SK-N-SH (cell line): ENCODE data around the gene OPCML. TPM values are rescaled to one million over a fixed set of nuclear protein-coding genes. Genes with fewer than 3 reads are reported as not detected.

Experiments
- CTCF ChIA-PET: fragments of 300-600, 350-600 bp; formaldehyde crosslinking; extraction: SDS; loops from one replicate; lab custom pipeline; 2021; lab: Yijun Ruan, JAX
- POLR2A ChIA-PET: fragments of 350-600 bp; sonication (Branson Sonifier 250); formaldehyde crosslinking; extraction: SDS; loops from one replicate; lab custom pipeline; 2020; ENCODE audit warnings: antibody characterized with exemption, inconsistent platforms; lab: Yijun Ruan, JAX
- DNase-seq: peaks from one replicate; pipeline ENCODE4 v3.0.0; 2012
- H2AFZ ChIP-seq: fragments of 200-600 bp; sonication (generic); 2 replicates; pipeline ENCODE4 v1.8.1; 2016; ENCODE audit warnings: antibody characterized with exemption, mild to moderate bottlenecking, low read depth
- H3F3A ChIP-seq: fragments of 200-600 bp; sonication (generic); replicated peaks from 2 replicates; pipeline ENCODE3; 2016; ENCODE audit warnings: antibody characterized with exemption, mild to moderate bottlenecking; ENCODE audit not compliant: insufficient read depth
- H3K27ac ChIP-seq, 2 experiments: fragments of 200-500 bp in 1 of 2; fragments of 200-600 bp in 1 of 2; sonication (Bioruptor generic) in 1 of 2; sonication (generic), shearing (Covaris generic) in 1 of 2; 2 replicates each; pipeline versions ENCODE4 v1.5.1 to v1.6.1; 2014 to 2016; ENCODE audit warnings: low read depth in 2 of 2, inconsistent platforms in 1 of 2, low read length in 1 of 2, mild to moderate bottlenecking in 1 of 2, mixed read lengths in 1 of 2
- H3K27me3 ChIP-seq: fragments of 200-600 bp; sonication (generic), shearing (Covaris generic); 2 replicates; pipeline ENCODE4 v1.6.1; 2016; ENCODE audit warnings: mixed run types; ENCODE audit not compliant: insufficient read depth
- H3K36me3 ChIP-seq, 2 experiments: fragments of 200-500 bp in 1 of 2; fragments of 200-600 bp in 1 of 2; sonication (Bioruptor generic) in 1 of 2; sonication (generic) in 1 of 2; replicated peaks in 1 of 2; 2 replicates each; pipeline versions ENCODE3 to v1.5.1; 2014 to 2016; ENCODE audit warnings: low read length in 1 of 2, mild to moderate bottlenecking in 1 of 2; ENCODE audit not compliant: insufficient read depth in 2 of 2, control insufficient read depth in 1 of 2
- H3K4me1 ChIP-seq, 2 experiments: fragments of 200-500 bp in 1 of 2; fragments of 200-600 bp in 1 of 2; sonication (Bioruptor generic) in 1 of 2; sonication (generic), shearing (Covaris generic) in 1 of 2; 2 replicates each; pipeline versions ENCODE4 v1.5.1 to v1.6.1; 2014 to 2016; ENCODE audit warnings: low read depth in 1 of 2, low read length in 1 of 2, mixed run types in 1 of 2; ENCODE audit not compliant: insufficient read depth in 2 of 2, control insufficient read depth in 1 of 2
- H3K4me2 ChIP-seq: fragments of 200-600 bp; sonication (generic), shearing (Covaris generic); 2 replicates; pipeline ENCODE4 v1.6.1; 2017; ENCODE audit warnings: mixed run types
- H3K4me3 ChIP-seq, 2 experiments: fragments of 200-500 bp in 1 of 2; fragments of 200-600 bp in 1 of 2; sonication (Bioruptor generic) in 1 of 2; sonication (generic), shearing (Covaris generic) in 1 of 2; 2 replicates each; pipeline versions ENCODE4 v1.5.1 to v1.8.1; 2014 to 2016; ENCODE audit warnings: low read depth in 2 of 2, inconsistent platforms in 1 of 2, low read length in 1 of 2, mild to moderate bottlenecking in 1 of 2, mixed read lengths in 1 of 2, moderate library complexity in 1 of 2
- H3K79me2 ChIP-seq: fragments of 200-600 bp; sonication (generic); 2 replicates; pipeline ENCODE4 v1.8.1; 2017; ENCODE audit warnings: mild to moderate bottlenecking; ENCODE audit not compliant: insufficient read depth
- H3K9ac ChIP-seq: fragments of 200-600 bp; sonication (generic); 2 replicates; pipeline ENCODE4 v1.6.1; 2017; ENCODE audit warnings: mixed run types
- H3K9me2 ChIP-seq: fragments of 200-600 bp; sonication (generic); 2 replicates; pipeline ENCODE4 v1.6.1; 2017; ENCODE audit warnings: mixed run types
- H3K9me3 ChIP-seq: fragments of 200-600 bp; sonication (generic); 2 replicates; pipeline ENCODE4 v1.6.1; 2017; ENCODE audit warnings: mixed run types, mild to moderate bottlenecking, moderate library complexity
- H4K20me1 ChIP-seq: fragments of 200-600 bp; sonication (generic); 2 replicates; pipeline ENCODE4 v1.6.1; 2017; ENCODE audit warnings: mild to moderate bottlenecking, mixed run types; ENCODE audit not compliant: insufficient read depth
- CHD2 ChIP-seq: fragments of 150-350 bp; IDR thresholded peaks from 2 replicates; pipeline ENCODE4 v1.6.1; 2018; ENCODE audit warnings: low read length; ENCODE audit not compliant: partially characterized antibody
- ELF1 ChIP-seq: IDR thresholded peaks from 2 replicates; pipeline ENCODE4 v1.4.0; 2012
- EZH2phosphoT487 ChIP-seq: fragments of 200-600 bp; sonication (generic); IDR thresholded peaks from 2 replicates; pipeline ENCODE4 v1.6.1; 2017; ENCODE audit warnings: low read depth, mixed run types, mild to moderate bottlenecking, antibody characterized with exemption, moderate library complexity, borderline replicate concordance
- GATA2 ChIP-seq: sonication (generic); formaldehyde crosslinking; IDR thresholded peaks from 2 replicates; pipeline ENCODE4 v1.5.0; 2020; ENCODE audit warnings: mild to moderate bottlenecking, missing genetic modification reagents
- MEF2A ChIP-seq: IDR thresholded peaks from 2 replicates; pipeline ENCODE4 v1.4.0; 2012; ENCODE audit warnings: low read depth, borderline replicate concordance
- MXI1 ChIP-seq: IDR thresholded peaks from 2 replicates; pipeline ENCODE4 v1.6.1; 2012; ENCODE audit warnings: mild to moderate bottlenecking, low read depth, low read length, improper control_type of control experiment
- NRF1 ChIP-seq: IDR thresholded peaks from 2 replicates; pipeline ENCODE4 v1.6.1; 2012; ENCODE audit warnings: low read depth, mild to moderate bottlenecking, low read length
- RFX5 ChIP-seq: IDR thresholded peaks from 2 replicates; pipeline ENCODE4 v1.6.1; 2012; ENCODE audit warnings: mild to moderate bottlenecking, improper control_type of control experiment, low read length
- RXRA ChIP-seq: IDR thresholded peaks from 2 replicates; pipeline ENCODE4 v1.4.0; 2012; ENCODE audit warnings: low read depth, mild to moderate bottlenecking, borderline replicate concordance
- TAF1 ChIP-seq: IDR thresholded peaks from 2 replicates; pipeline ENCODE4 v1.6.1; 2012; ENCODE audit warnings: low read depth, mild to moderate bottlenecking, low read length, moderate library complexity, borderline replicate concordance
- YY1 ChIP-seq: IDR thresholded peaks from 2 replicates; pipeline ENCODE4 v1.4.0; 2012; ENCODE audit warnings: low read depth, mild to moderate bottlenecking
- WGBS: methylation state at CpG from one replicate; pipeline ENCODE4 v1.1.6; 2017; ENCODE audit warnings: low lambda C conversion rate; 5-methylcytosine and 5-hydroxymethylcytosine counted together
- polyA plus RNA-seq, 3 experiments: library from polyadenylated mRNA; depleted of rRNA; stranded (reverse); fragments of >200 nt; gene quantifications; 2 replicates each; pipeline ENCODE4 v1.2.3, GENCODE V29; 2012
- TF ChIP-seq, protein P1 (sequence below): IDR thresholded peaks from 2 replicates; pipeline ENCODE4 v1.4.0; 2012; ENCODE audit warnings: low read depth, borderline replicate concordance
- TF ChIP-seq, protein P2 (sequence below): IDR thresholded peaks from 2 replicates; pipeline ENCODE4; 2012
- TF ChIP-seq, protein P3 (sequence below): IDR thresholded peaks from 2 replicates; pipeline ENCODE4 v1.4.0; 2012; ENCODE audit warnings: low read depth, borderline replicate concordance
- TF ChIP-seq, protein P4 (sequence below): fragments of 200-600 bp; sonication (generic); IDR thresholded peaks from 2 replicates; pipeline ENCODE4 v1.6.1; 2017; ENCODE audit warnings: antibody characterized with exemption, mild to moderate bottlenecking, moderate library complexity
- TF ChIP-seq, protein P5 (sequence below): IDR thresholded peaks from 2 replicates; pipeline ENCODE4 v1.6.1; 2012; ENCODE audit warnings: mild to moderate bottlenecking, low read depth, low read length, moderate library complexity
- TF ChIP-seq, protein P6 (sequence below): IDR thresholded peaks from 2 replicates; pipeline ENCODE4 v1.4.0; 2012; ENCODE audit warnings: low read depth

OPCML gene
- polyA plus RNA-seq, 1 of the 3 experiments (the other 2 are of a cell fraction), result not detected

DNA sequence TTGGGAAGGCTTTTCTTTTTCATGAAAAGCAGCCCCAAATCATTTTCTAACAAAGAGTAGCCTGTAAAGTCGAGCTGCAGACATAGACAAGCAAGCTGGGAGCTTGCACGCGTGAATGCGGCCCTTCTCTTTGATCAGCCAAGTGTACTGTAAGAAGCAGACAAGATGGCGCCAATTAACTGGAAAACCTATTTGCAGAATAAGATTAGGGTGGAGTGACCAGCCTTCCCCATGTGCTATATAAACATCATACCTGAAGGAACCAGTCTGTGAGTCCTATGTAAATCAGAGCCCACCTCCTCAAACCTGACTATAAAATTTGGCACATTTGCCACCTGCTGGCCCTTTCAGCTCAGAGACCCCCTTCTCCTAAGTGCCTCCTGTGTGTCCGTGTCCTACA is 982.7 kb downstream of the OPCML start:
- Histone ChIP-seq H3F3A (no peaks in the 10 kb centered on the region), H4K20me1 (no peaks in the 10 kb centered on the region), H3K9ac (no peak overlapping the region), H3K4me1 (no peaks in the 10 kb centered on the region), H3K27me3 (no peaks in the 10 kb centered on the region), H3K79me2 (no peaks in the 10 kb centered on the region), H3K4me3 (no peak overlapping the region), H3K36me3 (no peaks in the 10 kb centered on the region), H3K9me2 (no peaks in the 10 kb centered on the region), H3K4me2 (no peak overlapping the region), H3K27ac (no peak overlapping the region), H2AFZ (no peak overlapping the region), H3K9me3 (no peaks in the 10 kb centered on the region)
- DNase-seq, result no peak
- CTCF ChIA-PET, result no interaction called here
- WGBS, result 58% methylated on average over 6 of the region's 6 CpGs
- TF ChIP-seq ELF1 (no peak), CHD2 (no peak), MXI1 (no peak), GATA2 (no peak), MEF2A (no peak), NRF1 (no peak), EZH2phosphoT487 (no peak)
- TF ChIP-seq, protein P1, sequence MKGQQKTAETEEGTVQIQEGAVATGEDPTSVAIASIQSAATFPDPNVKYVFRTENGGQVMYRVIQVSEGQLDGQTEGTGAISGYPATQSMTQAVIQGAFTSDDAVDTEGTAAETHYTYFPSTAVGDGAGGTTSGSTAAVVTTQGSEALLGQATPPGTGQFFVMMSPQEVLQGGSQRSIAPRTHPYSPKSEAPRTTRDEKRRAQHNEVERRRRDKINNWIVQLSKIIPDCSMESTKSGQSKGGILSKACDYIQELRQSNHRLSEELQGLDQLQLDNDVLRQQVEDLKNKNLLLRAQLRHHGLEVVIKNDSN, result no peak
- TF ChIP-seq, protein P2, sequence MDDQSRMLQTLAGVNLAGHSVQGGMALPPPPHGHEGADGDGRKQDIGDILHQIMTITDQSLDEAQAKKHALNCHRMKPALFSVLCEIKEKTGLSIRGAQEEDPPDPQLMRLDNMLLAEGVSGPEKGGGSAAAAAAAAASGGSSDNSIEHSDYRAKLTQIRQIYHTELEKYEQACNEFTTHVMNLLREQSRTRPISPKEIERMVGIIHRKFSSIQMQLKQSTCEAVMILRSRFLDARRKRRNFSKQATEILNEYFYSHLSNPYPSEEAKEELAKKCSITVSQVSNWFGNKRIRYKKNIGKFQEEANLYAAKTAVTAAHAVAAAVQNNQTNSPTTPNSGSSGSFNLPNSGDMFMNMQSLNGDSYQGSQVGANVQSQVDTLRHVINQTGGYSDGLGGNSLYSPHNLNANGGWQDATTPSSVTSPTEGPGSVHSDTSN, result no peak
- TF ChIP-seq, protein P3, sequence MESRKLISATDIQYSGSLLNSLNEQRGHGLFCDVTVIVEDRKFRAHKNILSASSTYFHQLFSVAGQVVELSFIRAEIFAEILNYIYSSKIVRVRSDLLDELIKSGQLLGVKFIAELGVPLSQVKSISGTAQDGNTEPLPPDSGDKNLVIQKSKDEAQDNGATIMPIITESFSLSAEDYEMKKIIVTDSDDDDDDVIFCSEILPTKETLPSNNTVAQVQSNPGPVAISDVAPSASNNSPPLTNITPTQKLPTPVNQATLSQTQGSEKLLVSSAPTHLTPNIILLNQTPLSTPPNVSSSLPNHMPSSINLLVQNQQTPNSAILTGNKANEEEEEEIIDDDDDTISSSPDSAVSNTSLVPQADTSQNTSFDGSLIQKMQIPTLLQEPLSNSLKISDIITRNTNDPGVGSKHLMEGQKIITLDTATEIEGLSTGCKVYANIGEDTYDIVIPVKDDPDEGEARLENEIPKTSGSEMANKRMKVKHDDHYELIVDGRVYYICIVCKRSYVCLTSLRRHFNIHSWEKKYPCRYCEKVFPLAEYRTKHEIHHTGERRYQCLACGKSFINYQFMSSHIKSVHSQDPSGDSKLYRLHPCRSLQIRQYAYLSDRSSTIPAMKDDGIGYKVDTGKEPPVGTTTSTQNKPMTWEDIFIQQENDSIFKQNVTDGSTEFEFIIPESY, result no peak
- POLR2A ChIA-PET, result no interaction called here

DNA sequence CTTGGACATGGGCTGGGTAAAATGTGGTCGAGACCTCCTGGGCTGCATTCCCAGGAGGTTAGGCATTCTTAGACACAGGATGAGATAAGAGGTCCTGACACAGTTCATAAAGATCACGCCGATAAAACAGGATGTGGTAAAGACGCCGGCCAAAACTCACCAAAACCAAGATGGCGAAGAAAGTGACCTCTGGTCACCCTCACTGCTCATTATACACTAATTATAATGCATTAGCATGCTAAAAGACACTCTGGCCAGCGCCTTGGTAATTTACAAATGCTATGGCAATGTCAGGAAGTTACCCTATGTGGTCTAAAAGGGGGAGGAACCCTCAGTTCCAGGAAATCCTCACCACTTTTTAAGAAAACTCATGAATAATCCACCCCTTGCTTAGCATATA is 983.3 kb downstream of the OPCML start:
- CTCF ChIA-PET, result no interaction called here
- Histone ChIP-seq H3K27ac (no peak overlapping the region), H3K4me3 (no peak overlapping the region), H3K36me3 (no peaks in the 10 kb centered on the region), H4K20me1 (no peaks in the 10 kb centered on the region), H3K9ac (no peak overlapping the region), H2AFZ (no peak overlapping the region), H3K27me3 (no peaks in the 10 kb centered on the region), H3K79me2 (no peaks in the 10 kb centered on the region), H3K4me2 (no peak overlapping the region), H3K9me3 (no peaks in the 10 kb centered on the region), H3K9me2 (no peaks in the 10 kb centered on the region), H3F3A (no peaks in the 10 kb centered on the region), H3K4me1 (no peaks in the 10 kb centered on the region)
- 45% methylated on average over 7 of the region's 7 CpGs for WGBS
- POLR2A ChIA-PET, result no interaction called here
- DNase-seq, result no peak
- TF ChIP-seq, protein P4, sequence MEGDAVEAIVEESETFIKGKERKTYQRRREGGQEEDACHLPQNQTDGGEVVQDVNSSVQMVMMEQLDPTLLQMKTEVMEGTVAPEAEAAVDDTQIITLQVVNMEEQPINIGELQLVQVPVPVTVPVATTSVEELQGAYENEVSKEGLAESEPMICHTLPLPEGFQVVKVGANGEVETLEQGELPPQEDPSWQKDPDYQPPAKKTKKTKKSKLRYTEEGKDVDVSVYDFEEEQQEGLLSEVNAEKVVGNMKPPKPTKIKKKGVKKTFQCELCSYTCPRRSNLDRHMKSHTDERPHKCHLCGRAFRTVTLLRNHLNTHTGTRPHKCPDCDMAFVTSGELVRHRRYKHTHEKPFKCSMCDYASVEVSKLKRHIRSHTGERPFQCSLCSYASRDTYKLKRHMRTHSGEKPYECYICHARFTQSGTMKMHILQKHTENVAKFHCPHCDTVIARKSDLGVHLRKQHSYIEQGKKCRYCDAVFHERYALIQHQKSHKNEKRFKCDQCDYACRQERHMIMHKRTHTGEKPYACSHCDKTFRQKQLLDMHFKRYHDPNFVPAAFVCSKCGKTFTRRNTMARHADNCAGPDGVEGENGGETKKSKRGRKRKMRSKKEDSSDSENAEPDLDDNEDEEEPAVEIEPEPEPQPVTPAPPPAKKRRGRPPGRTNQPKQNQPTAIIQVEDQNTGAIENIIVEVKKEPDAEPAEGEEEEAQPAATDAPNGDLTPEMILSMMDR, result no peak
- no peak for TF ChIP-seq RFX5
- no peak for TF ChIP-seq MEF2A
- no peak for TF ChIP-seq CHD2
- TF ChIP-seq, protein P5, sequence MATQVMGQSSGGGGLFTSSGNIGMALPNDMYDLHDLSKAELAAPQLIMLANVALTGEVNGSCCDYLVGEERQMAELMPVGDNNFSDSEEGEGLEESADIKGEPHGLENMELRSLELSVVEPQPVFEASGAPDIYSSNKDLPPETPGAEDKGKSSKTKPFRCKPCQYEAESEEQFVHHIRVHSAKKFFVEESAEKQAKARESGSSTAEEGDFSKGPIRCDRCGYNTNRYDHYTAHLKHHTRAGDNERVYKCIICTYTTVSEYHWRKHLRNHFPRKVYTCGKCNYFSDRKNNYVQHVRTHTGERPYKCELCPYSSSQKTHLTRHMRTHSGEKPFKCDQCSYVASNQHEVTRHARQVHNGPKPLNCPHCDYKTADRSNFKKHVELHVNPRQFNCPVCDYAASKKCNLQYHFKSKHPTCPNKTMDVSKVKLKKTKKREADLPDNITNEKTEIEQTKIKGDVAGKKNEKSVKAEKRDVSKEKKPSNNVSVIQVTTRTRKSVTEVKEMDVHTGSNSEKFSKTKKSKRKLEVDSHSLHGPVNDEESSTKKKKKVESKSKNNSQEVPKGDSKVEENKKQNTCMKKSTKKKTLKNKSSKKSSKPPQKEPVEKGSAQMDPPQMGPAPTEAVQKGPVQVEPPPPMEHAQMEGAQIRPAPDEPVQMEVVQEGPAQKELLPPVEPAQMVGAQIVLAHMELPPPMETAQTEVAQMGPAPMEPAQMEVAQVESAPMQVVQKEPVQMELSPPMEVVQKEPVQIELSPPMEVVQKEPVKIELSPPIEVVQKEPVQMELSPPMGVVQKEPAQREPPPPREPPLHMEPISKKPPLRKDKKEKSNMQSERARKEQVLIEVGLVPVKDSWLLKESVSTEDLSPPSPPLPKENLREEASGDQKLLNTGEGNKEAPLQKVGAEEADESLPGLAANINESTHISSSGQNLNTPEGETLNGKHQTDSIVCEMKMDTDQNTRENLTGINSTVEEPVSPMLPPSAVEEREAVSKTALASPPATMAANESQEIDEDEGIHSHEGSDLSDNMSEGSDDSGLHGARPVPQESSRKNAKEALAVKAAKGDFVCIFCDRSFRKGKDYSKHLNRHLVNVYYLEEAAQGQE, result no peak
- no peak for TF ChIP-seq RXRA
- TF ChIP-seq, protein P6, sequence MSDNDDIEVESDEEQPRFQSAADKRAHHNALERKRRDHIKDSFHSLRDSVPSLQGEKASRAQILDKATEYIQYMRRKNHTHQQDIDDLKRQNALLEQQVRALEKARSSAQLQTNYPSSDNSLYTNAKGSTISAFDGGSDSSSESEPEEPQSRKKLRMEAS, result no peak
- TF ChIP-seq TAF1, result no peak
- TF ChIP-seq YY1, result no peak
- TF ChIP-seq, protein P2, result no peak
